CD4-positive, alpha-beta T cell treated with Interleukin-21 for 1 hour (primary cell): Measurements from ENCODE around the gene C11orf68.

ENCODE experiments used
- DNase-seq: peaks from one replicate; pipeline ENCODE4 v3.0.0-alpha.2; 2020

C11orf68 gene

DNA sequence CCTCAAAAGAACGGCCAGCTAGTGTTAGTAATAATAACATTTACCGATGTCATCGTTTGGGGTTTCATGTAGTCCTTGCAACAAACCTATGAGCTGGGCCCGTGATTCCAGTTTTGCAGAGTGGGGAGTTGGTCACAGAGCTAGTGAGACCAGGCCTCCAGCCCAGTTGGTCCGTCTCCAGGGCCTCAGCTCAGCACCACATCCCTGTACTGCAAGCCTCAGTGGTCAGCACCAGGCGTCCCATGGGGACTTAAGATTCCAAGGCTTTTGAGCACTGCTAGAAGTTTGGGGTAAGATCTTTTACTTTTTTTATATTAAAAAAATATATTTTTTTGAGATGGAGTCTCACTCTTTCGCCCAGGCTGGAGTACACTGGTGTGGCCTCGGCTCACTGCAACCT is 25.3 kb upstream of the C11orf68 start:
- no peak for DNase-seq

GRCh38 chr11:65942531-65942930 is 23.7 kb upstream of the C11orf68 start:
- DNase-seq, result no peak

DNA sequence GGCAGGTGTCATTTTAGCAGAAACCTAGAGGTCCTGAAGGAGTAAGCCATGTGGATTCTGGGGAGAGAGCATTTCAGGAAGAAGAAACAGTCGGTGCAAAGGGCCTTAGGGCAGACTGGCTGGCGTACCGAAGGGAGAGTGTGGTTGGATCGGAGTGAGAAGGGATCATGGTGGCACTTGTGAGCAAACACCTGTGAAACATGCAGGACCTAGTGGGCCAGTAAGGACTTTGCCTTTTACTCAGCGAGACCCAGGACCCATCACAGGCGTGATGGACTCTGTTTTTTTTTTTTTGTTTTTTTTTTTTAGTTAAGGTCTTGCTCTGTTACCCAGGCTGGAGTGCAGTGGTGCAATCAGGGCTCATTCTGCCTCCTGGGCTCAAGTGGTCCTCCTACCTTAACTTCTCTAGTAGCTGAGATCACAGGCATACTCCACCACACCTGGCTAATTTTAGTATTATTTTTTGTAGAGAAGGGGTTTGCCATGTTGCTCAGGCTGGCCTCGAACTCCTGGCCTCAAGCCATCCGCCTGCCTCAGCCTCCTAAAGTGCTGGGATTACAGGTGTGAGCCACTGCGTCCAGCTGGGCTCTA is 23.0 kb upstream of the C11orf68 start:
- DNase-seq, result no peak

- no peak for DNase-seq
Measured at GRCh38 chr11:65937766-65938165, 18.9 kb upstream of the C11orf68 start.

DNA sequence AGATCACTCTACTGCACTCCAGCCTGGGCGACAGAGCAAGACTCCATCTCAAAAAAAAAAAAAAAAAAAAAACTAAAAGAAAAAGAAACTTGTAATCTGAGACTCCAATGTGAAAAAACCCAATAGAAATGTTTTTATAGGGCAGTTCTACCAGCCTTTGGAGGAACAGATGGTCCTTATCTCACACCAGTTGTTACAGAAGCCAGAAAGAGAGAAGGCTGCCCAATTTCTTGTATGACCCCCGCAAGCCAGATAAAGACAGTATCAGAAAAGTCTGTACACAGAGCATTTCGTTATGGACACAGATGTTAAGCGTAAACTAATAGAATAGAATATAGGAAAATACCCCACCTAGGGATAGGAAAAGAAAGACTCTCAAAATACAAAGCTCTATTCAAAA is 15.2 kb upstream of the C11orf68 start:
- no peak for DNase-seq

GRCh38 chr11:65932558-65932919 is 13.7 kb upstream of the C11orf68 start:
- DNase-seq, result no peak

- DNase-seq, result no peak
Measured at GRCh38 chr11:65931773-65932557, 13.1 kb upstream of the C11orf68 start.

DNA sequence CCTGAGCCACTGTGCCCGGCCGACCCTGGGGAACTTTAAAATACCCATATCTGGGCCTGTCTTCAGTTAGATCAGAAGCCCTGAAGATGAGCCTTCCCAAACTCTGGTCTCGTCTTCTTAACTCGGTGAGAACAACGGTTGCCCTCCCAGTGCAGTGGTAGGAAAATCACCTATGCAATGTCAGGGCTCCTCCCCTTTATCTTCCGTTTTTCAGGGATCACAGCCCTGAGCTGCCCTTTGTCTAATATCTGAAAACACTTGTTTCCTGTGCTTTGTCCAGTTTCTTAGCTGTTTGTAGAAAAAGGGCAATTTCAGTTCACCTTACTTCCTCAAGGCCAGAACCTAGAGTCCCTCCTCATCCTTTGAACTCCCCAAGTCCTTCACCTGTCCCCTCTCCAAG is 9.8 kb upstream of the C11orf68 start:
- no peak for DNase-seq

GRCh38 chr11:65927904-65928397 is 9.1 kb upstream of the C11orf68 start:
- peak; percentile 88 for DNase-seq

DNA sequence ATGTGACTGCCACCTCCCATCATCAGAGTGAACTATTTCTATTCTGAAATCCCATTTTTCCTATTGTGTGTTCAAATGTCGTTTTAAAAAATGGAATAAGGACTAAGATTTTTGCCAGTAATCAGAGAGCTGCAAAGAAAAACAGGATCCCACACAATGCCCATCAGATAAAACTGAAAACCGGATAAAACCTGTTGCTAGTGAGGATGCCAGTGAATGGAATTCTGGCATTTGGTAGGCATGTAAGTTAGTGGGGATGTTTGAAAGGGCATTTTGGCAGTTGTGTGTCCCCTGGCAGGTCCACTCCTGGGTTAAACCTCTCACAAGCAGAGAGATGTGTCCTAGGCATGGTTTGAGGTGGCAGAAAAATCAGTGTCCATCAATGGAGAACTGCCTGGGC is 6.5 kb upstream of the C11orf68 start:
- DNase-seq, result no peak

GRCh38 chr11:65922565-65922964 is 3.7 kb upstream of the C11orf68 start:
- DNase-seq, result no peak

DNA sequence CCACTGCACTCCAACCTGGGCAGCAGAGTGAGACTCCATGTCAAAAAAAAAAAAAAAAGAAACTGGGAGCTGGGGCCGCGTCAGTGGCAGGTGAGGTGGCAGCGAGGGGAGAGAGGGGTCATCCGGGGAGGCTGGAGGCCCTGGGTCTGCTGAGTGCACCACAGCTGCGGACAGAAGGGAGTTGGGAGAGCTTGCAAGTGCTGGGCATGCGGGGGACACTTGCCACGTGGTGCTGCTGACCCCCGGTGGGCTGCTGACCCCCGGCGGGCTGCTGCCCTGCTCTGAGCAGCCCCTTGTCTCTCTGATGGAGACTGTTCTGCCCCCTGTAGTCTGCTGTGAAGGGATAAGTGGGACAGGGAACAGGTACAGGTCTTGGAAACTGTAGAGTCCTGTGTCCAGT is 3.0 kb upstream of the C11orf68 start:
- no peak for DNase-seq

GRCh38 chr11:65921033-65921555 is 2.2 kb upstream of the C11orf68 start:
- no peak for DNase-seq

DNA sequence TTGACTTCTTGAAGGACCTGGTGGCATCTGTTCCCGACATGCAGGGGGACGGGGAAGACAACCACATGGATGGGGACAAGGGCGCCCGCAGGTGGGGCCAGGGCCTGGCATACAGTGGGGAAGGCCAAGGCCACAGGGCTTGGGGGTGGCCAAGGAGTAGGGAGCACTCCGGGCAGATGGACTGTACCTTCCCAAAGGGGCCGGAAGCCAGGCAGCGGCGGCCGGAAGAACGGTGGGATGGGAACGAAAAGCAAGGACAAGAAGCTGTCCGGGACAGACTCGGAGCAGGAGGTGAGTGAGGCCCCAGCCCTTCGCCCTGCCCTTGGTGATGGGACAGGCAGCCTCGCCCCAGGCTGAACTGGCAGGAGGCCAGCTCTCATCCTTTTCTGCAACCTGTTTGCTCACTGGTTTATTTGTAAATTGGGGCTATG is 1.5 kb upstream of the C11orf68 start:
- no peak for DNase-seq

DNA sequence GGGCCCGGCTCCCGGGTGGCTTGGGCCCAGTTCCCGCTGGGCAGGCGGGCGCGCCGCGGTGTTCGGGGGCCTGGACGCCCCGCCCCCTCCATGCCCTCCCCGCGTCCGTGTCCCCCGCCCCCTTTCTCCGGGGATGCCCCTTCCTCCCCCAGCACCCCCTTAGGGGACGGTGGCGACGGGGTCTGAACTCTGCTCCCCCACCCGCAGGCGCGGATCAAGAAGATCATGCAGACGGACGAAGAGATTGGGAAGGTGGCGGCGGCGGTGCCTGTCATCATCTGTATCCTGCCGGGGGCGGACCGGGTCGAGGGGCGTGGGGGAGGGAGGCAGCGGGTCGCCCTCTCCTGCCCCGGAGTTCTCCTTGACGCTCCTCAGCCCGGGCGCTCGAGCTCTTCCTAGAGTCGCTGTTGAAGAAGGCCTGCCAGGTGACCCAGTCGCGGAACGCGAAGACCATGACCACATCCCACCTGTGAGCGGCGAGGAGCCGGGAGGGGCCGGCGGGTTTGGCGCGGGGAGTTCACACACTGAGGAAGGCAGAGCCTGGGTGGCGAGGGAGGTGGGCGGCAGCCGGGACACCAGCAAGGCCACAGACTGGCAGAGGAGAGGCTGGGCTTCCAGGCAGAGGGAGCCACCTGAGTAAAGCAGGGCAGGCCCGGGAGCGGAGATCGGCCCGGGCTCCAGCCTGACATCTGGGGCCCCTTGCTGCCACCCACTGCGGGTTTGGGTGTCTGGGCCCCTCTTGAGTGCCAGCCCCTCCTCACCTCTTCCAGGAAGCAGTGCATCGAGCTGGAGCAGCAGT is 910 bp upstream of the C11orf68 start:
- DNase-seq, result peak; percentile 72

DNA sequence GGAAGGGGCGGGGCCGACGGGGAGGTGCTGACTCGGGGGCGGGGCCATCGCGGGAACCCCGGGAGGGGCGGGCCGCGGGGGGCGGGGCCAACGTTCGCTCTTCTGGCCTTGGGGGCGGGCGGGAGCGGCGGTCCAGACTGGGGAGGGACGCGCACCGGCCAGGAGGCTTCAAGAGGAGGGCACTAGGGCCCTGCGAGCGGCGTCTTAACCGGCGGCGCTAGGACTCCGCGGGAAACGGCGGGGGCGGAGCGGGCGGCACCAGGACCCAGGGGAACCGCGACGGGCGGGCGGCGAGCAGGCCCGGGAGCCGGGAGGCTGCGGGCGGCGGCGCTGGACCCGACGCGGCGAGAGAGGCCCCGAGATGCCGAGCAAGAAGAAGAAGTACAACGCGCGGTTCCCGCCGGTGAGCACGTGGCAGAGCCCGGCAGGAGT is 295 bp upstream of the C11orf68 start, which contains the start of gene DRAP1:
Gene DRAP1, plus strand, starts transcription at position 286 of the 432 bp plus-strand sequence. Its CDS starts 76 bp downstream, at position 362.
- DNase-seq, result peak; percentile 99

- no peak for DNase-seq
Measured at GRCh38 chr11:65917434-65918210, 1.2 kb downstream of the C11orf68 start.

DNA sequence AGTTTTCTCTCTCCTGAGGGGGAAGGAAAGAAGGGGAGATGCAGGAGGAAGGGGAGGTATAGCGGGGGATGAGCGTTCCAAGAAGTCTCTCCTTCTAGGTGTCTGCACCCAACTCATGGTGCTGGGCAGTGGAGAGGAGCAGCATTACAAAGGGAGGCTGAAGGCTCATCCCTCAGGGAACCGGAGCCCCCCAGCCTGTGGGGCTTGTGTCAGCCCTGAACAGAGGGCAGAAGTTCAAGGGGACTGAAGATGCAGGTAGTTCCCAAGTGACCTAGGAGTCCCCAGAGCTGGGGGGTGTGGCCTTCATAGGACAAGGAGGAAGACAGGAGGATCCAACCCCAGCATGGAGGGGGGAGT is 1.8 kb downstream of the C11orf68 start:
- no peak for DNase-seq

DNA sequence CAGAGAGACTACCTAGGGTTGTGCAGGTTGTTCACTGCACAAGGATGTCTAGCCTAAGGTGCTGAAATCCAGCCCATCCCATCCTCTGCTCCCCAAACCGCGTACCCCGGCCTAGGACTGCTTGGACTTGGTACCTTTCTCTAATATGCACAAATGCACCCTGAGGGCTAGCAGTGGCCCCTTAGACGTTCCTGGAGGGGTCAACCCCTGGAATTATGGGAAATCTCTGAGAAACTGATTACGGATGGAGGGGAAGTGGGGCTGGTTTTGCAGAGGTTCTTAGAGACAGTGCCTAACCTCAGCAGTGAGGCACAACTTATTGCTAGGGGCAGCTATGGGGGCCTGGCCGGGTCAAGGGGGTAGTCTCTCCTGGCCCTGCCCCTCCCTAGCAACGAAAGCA is 2.5 kb downstream of the C11orf68 start:
- DNase-seq, result no peak

GRCh38 chr11:65915821-65916251 is 3.0 kb downstream of the C11orf68 start:
- DNase-seq, result no peak

DNA sequence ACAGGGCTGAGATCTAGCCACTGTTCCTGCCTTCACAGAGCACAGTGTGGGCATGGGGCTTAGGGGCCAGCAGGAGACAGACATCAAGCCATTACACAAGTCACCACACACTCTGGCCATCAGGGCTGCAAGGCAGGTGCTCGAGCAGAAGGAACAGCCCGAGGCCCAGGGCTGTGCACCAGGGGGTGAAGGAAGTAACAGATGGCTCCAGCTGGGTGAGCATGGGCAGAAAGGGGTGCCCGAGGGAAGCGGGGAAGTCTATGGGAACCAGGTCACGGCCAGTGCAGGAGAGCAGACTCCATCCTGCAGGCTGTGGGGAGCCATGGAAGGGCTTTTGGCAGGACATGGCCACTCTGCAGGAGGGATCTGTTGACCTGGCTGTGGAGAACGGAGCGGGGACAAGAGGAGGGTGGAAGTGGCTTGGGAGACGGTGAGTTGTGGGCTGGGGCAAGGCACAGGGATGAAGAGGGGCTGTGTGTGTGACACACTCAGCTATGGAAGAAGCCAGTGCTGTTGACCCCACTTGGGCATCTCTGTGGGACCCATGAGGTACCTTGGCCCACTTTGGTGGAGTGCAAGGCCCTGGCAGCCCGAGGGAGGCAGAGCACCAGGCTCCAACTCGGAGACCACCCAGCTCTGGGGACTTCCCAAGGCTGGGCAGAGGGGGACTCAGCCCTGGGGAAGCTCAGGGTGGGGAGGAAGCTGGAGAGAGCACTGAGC is 3.6 kb downstream of the C11orf68 start:
- no peak for DNase-seq

DNA sequence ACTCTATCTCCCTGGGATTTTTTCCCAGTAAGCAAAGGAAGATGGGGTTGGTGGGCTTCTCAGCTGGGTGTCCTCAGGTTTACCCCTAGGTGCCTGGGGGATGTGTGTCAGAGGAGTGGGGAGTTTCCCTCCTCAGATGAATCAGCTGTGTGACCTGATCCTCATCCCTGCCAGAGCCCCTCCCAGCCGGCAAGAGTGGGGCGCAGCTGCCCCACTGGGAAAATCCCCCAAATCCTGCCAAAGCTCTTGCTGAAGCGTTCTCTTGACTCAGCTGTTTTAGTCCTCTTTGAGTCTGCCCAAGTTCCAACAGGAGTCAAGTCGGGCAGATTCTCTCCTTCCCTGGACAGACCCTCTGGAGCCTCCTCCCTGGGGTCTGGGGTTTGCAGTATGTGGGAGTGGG is 6.0 kb downstream of the C11orf68 start:
- DNase-seq, result no peak
